GM12873 (cell line): ENCODE measurements around the gene ETS1.

ENCODE experiments used
- CTCF ChIP-seq: IDR thresholded peaks from 2 replicates; pipeline ENCODE4 v1.5.1; 2012; ENCODE audit warnings: low read depth, mild to moderate bottlenecking, moderate library complexity, low read length, control low read depth; ENCODE audit not compliant: insufficient read depth; ENCODE audit errors: missing control alignments

The ETS1 gene

GRCh38 chr11:128521682-128522054, 65.7 kb downstream of the ETS1 start:
- no peak for TF ChIP-seq CTCF

GRCh38 chr11:128520888-128521681, 66.3 kb downstream of the ETS1 start:
- TF ChIP-seq CTCF: peak; percentile 35

- TF ChIP-seq CTCF: no peak
These were observed 67.0 kb downstream of the ETS1 start for GRCh38 chr11:128520206-128520887.

GRCh38 chr11:128519338-128519737, 68.0 kb downstream of the ETS1 start:
- TF ChIP-seq CTCF: no peak

- no peak for TF ChIP-seq CTCF
These were observed 68.7 kb downstream of the ETS1 start for GRCh38 chr11:128518493-128519207.

- no peak for TF ChIP-seq CTCF
These were observed 69.7 kb downstream of the ETS1 start for GRCh38 chr11:128517451-128518230.
